Neural cell (in vitro differentiated cells): ENCODE data around the gene TMCO4. TPM values are rescaled to one million over a fixed set of nuclear protein-coding genes. Genes with fewer than 3 reads are reported as not detected.

ENCODE experiments used
- H2AFZ ChIP-seq: fragments of 200-600, 300-800 bp; sonication (generic), shearing (Covaris generic); 2 replicates; pipeline ENCODE4 v1.6.0; 2014; ENCODE audit warnings: low read depth, mild to moderate bottlenecking, antibody characterized with exemption, low read length, moderate library complexity
- H3F3A ChIP-seq: fragments of 200-600 bp; shearing (Covaris generic); 2 replicates; pipeline ENCODE4 v1.6.1; 2016; ENCODE audit warnings: mild to moderate bottlenecking, moderate library complexity, mixed read lengths, antibody characterized with exemption, low read length; ENCODE audit not compliant: insufficient read depth, poor library complexity, severe bottlenecking
- H3K27ac ChIP-seq: fragments of 200-600, 300-800 bp; sonication (generic), shearing (Covaris generic); 2 replicates; pipeline ENCODE4 v1.5.1; 2014; ENCODE audit warnings: mild to moderate bottlenecking, low read length, moderate library complexity
- H3K27me3 ChIP-seq: fragments of 300-800, 200-600 bp; sonication (generic), shearing (Covaris generic); 2 replicates; pipeline ENCODE4 v1.6.0; 2014; ENCODE audit warnings: mild to moderate bottlenecking, low read depth, low read length, moderate library complexity; ENCODE audit not compliant: insufficient read depth
- H3K36me3 ChIP-seq: fragments of 300-800, 200-600 bp; sonication (generic), shearing (Covaris generic); 2 replicates; pipeline ENCODE4 v1.5.1; 2014; ENCODE audit warnings: mild to moderate bottlenecking, antibody characterized with exemption, low read length, moderate library complexity; ENCODE audit not compliant: insufficient read depth
- H3K4me2 ChIP-seq: fragments of 300-800, 200-600 bp; sonication (generic), shearing (Covaris generic); 2 replicates; pipeline ENCODE4 v1.6.0; 2014; ENCODE audit warnings: mild to moderate bottlenecking, low read length
- H3K4me3 ChIP-seq: fragments of 300-800, 200-600 bp; sonication (generic), shearing (Covaris generic); 2 replicates; pipeline ENCODE4 v1.5.1; 2014; ENCODE audit warnings: mild to moderate bottlenecking, low read length, moderate library complexity
- H3K79me2 ChIP-seq: fragments of 200-600 bp; shearing (Covaris generic); replicated peaks from 2 replicates; pipeline ENCODE4 v1.6.0; 2014; ENCODE audit warnings: mild to moderate bottlenecking, low read length, moderate library complexity; ENCODE audit not compliant: insufficient read depth
- H3K9ac ChIP-seq: fragments of 300-800, 200-600 bp; sonication (generic), shearing (Covaris generic); 2 replicates; pipeline ENCODE4 v1.6.1; 2016; ENCODE audit warnings: mild to moderate bottlenecking, low read length, mixed read lengths
- H3K9me2 ChIP-seq: fragments of 200-600 bp; shearing (Covaris generic); 2 replicates; pipeline ENCODE4 v1.6.1; 2016; ENCODE audit warnings: mild to moderate bottlenecking, low read length, mixed read lengths; ENCODE audit not compliant: insufficient read depth
- H3K9me3 ChIP-seq: fragments of 200-600, 300-800 bp; sonication (generic), shearing (Covaris generic); 2 replicates; pipeline ENCODE4 v1.6.1; 2016; ENCODE audit warnings: mild to moderate bottlenecking, mixed run types, low read length, moderate library complexity, mixed read lengths
- H4K20me1 ChIP-seq: fragments of 200-600 bp; shearing (Covaris generic); 2 replicates; pipeline ENCODE4 v1.6.1; 2016; ENCODE audit warnings: mild to moderate bottlenecking, mixed run types; ENCODE audit not compliant: insufficient read depth
- EP300 ChIP-seq: fragments of 450-650 bp; conservative IDR thresholded peaks from 2 replicates; pipeline ENCODE4 v1.6.1; 2014; ENCODE audit warnings: antibody characterized with exemption, mild to moderate bottlenecking, moderate library complexity; ENCODE audit not compliant: poor library complexity, severe bottlenecking
- MXI1 ChIP-seq: fragments of 450-650 bp; conservative IDR thresholded peaks from 2 replicates; pipeline ENCODE4 v1.6.1; 2014; ENCODE audit warnings: antibody characterized with exemption, mild to moderate bottlenecking; ENCODE audit not compliant: poor library complexity, severe bottlenecking
- RAD21 ChIP-seq: fragments of 450-650 bp; conservative IDR thresholded peaks from 2 replicates; pipeline ENCODE4 v1.6.1; 2014; ENCODE audit warnings: antibody characterized with exemption, mild to moderate bottlenecking, moderate library complexity
- SMC3 ChIP-seq: fragments of 450-650 bp; conservative IDR thresholded peaks from 2 replicates; pipeline ENCODE4 v1.6.1; 2014; ENCODE audit warnings: antibody characterized with exemption, mild to moderate bottlenecking, moderate library complexity; ENCODE audit not compliant: poor library complexity
- TAF1 ChIP-seq: IDR thresholded peaks from 2 replicates; pipeline ENCODE4 v1.6.1; 2012; ENCODE audit warnings: low read depth
- polyA plus RNA-seq: library from polyadenylated mRNA; depleted of rRNA; stranded (reverse); fragments of >200 nt; gene quantifications from 2 replicates; pipeline ENCODE4 v1.2.3, GENCODE V29; 2014
- TF ChIP-seq, protein P1 (sequence below): fragments of 450-650 bp; IDR thresholded peaks from 2 replicates; pipeline ENCODE4 v1.5.1; 2014; ENCODE audit warnings: antibody characterized with exemption, mild to moderate bottlenecking, moderate library complexity; ENCODE audit not compliant: poor library complexity, severe bottlenecking
- TF ChIP-seq, protein P2 (sequence below): IDR thresholded peaks from 2 replicates; pipeline ENCODE4 v1.6.1; 2012; ENCODE audit warnings: borderline replicate concordance

Gene TMCO4
- polyA plus RNA-seq, 1 donor from 2014 or later: not detected

DNA sequence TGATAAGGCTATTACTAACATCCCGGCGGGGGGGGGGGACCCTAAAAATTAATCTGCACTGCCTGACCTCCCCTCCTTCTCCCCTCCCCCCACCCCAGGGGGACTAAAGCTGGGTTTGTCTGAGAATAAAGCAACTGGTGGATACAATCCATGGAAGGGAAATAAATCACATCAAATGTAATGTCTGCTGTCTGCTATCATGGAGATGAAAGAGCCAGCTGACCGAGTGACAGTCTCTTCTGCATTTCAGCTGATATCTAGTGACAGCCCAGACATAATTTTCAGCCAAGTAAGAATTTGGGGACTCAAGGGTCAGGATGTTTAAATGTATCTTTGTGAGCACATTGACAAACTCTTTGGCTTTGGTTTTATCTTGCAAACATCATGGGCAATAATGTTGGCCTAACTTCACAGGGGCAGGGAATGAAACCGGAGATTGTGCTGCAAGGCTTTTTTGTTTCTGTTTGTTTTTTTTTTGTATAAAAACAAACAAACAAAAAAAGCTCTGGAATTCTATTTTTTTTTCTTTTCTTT lies 90.4 kb downstream of the TMCO4 start:
- H3K27me3 ChIP-seq: no peaks in the 10 kb centered on the region
- H3K4me3 ChIP-seq: no peak overlapping the region
- TF ChIP-seq, protein P1, sequence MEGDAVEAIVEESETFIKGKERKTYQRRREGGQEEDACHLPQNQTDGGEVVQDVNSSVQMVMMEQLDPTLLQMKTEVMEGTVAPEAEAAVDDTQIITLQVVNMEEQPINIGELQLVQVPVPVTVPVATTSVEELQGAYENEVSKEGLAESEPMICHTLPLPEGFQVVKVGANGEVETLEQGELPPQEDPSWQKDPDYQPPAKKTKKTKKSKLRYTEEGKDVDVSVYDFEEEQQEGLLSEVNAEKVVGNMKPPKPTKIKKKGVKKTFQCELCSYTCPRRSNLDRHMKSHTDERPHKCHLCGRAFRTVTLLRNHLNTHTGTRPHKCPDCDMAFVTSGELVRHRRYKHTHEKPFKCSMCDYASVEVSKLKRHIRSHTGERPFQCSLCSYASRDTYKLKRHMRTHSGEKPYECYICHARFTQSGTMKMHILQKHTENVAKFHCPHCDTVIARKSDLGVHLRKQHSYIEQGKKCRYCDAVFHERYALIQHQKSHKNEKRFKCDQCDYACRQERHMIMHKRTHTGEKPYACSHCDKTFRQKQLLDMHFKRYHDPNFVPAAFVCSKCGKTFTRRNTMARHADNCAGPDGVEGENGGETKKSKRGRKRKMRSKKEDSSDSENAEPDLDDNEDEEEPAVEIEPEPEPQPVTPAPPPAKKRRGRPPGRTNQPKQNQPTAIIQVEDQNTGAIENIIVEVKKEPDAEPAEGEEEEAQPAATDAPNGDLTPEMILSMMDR: no peak
- TF ChIP-seq MXI1: no peak
- no peak for TF ChIP-seq RAD21
- TF ChIP-seq TAF1: no peak
- TF ChIP-seq SMC3: no peak

DNA sequence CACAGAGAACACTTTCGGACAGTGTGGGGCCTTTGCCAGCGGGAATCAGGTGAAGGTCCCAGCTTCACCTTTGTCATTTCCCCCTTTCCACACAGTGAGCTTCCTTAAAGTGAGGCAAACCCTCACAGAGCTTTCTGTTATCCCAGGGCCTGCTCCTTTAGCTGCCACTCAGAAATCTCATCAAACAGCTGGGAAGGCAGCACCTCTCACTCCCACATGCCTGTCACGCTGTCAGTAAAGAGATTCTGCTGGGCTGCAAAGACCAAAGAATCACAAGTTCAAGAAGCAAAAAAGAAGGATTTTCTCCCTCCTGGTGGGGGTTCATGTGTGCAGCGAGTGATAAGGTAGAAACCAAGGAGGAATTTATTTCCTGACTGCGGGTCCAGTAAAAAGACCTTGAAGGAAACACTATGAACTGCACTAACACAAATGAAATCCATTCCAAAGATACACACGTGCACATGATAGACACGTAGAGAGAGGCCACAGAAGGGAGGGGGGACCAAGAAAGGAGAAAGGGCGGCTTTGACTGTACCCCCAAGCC lies 91.1 kb downstream of the TMCO4 start:
- Histone ChIP-seq H3K4me3 (peak overlapping the region; percentile 24), H3K27me3 (no peaks in the 10 kb centered on the region), H3K9me2 (no peaks in the 10 kb centered on the region), H3K79me2 (no peaks in the 10 kb centered on the region), H3K9ac (peak overlapping the region; percentile 9), H4K20me1 (no peaks in the 10 kb centered on the region), H2AFZ (no peak overlapping the region), H3K27ac (peak overlapping the region; percentile 29), H3K9me3 (no peaks in the 10 kb centered on the region), H3K36me3 (no peaks in the 10 kb centered on the region), H3K4me2 (no peak overlapping the region), H3F3A (no peaks in the 10 kb centered on the region)
- no peak for TF ChIP-seq SMC3
- TF ChIP-seq, protein P2, sequence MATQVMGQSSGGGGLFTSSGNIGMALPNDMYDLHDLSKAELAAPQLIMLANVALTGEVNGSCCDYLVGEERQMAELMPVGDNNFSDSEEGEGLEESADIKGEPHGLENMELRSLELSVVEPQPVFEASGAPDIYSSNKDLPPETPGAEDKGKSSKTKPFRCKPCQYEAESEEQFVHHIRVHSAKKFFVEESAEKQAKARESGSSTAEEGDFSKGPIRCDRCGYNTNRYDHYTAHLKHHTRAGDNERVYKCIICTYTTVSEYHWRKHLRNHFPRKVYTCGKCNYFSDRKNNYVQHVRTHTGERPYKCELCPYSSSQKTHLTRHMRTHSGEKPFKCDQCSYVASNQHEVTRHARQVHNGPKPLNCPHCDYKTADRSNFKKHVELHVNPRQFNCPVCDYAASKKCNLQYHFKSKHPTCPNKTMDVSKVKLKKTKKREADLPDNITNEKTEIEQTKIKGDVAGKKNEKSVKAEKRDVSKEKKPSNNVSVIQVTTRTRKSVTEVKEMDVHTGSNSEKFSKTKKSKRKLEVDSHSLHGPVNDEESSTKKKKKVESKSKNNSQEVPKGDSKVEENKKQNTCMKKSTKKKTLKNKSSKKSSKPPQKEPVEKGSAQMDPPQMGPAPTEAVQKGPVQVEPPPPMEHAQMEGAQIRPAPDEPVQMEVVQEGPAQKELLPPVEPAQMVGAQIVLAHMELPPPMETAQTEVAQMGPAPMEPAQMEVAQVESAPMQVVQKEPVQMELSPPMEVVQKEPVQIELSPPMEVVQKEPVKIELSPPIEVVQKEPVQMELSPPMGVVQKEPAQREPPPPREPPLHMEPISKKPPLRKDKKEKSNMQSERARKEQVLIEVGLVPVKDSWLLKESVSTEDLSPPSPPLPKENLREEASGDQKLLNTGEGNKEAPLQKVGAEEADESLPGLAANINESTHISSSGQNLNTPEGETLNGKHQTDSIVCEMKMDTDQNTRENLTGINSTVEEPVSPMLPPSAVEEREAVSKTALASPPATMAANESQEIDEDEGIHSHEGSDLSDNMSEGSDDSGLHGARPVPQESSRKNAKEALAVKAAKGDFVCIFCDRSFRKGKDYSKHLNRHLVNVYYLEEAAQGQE: peak; percentile 39
- peak; percentile 24 for TF ChIP-seq MXI1
- TF ChIP-seq, protein P1: no peak
- TF ChIP-seq EP300: peak; percentile 65

More for the DNA sequence above, 90.4 kb downstream of the TMCO4 start:
- no peak overlapping the region for H3K9ac ChIP-seq
- H2AFZ ChIP-seq: no peak overlapping the region
- H3K27ac ChIP-seq: no peak overlapping the region
- H3K9me3 ChIP-seq: no peaks in the 10 kb centered on the region
- no peaks in the 10 kb centered on the region for H4K20me1 ChIP-seq
- H3K79me2 ChIP-seq: no peaks in the 10 kb centered on the region
- no peak overlapping the region for H3K4me2 ChIP-seq
- no peaks in the 10 kb centered on the region for H3F3A ChIP-seq
- H3K36me3 ChIP-seq: no peaks in the 10 kb centered on the region
- no peaks in the 10 kb centered on the region for H3K9me2 ChIP-seq
